ENCODE measurements around the gene FCER2.

Gene FCER2

GRCh38 chr19:7699417-7700401 lies 2.2 kb downstream of the FCER2 start:
- DNase-seq (ENCODE audit: low spot score), result no peak

DNA sequence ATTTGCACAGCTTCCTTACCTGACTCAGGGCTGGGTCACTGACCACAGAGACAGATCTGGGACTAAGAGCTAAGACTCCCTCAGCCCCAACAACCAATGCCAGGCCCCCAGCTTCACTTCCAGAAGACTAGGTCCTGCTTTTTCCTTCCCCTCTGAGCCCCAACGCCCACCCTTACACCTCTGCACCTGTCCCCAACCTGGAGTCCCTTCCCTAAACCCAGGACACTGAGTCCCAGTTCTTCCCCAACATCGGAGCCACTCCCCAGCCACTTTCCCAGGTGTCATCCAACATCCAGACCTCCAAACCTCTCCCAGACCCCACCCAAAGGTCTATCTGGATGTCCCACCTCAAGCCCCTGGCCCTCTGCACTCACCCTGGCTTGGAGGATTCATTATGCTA lies 2.9 kb downstream of the FCER2 start:
- no peak for DNase-seq (ENCODE audit: low spot score)

DNA sequence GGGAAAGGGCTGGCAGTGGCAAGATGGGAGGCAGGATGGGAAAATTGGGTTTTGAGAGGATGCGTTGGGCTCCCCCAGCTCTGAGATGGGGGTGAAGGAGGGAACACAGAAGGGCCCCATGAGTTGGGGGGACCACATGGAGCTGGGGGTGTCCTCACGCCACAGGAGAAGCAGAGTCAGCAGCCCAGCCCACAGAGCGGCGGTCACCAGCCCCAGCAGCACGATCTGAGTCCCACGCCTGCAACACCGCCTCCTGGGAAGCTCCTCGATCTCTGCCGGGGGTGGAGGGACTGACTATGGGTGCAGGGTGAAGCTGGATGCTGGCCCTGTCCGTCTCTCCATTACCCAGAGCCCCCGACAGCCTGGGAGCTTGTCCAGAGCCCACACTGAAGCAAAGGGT lies 3.3 kb downstream of the FCER2 start:
- no peak for DNase-seq (ENCODE audit: low spot score)

GRCh38 chr19:7697721-7698287 lies 4.1 kb downstream of the FCER2 start:
- no peak for DNase-seq (ENCODE audit: low spot score)

GRCh38 chr19:7694499-7694898 lies 7.4 kb downstream of the FCER2 start:
- DNase-seq (ENCODE audit: low spot score), result no peak

- no peak for DNase-seq (ENCODE audit: low spot score)
Observed at GRCh38 chr19:7692417-7693088, 9.4 kb downstream of the FCER2 start.

GRCh38 chr19:7691497-7691896 lies 10.4 kb downstream of the FCER2 start:
- no peak for DNase-seq (ENCODE audit: low spot score)

- DNase-seq (ENCODE audit: low spot score), result no peak
Observed at GRCh38 chr19:7690779-7691258, 11.1 kb downstream of the FCER2 start.

DNA sequence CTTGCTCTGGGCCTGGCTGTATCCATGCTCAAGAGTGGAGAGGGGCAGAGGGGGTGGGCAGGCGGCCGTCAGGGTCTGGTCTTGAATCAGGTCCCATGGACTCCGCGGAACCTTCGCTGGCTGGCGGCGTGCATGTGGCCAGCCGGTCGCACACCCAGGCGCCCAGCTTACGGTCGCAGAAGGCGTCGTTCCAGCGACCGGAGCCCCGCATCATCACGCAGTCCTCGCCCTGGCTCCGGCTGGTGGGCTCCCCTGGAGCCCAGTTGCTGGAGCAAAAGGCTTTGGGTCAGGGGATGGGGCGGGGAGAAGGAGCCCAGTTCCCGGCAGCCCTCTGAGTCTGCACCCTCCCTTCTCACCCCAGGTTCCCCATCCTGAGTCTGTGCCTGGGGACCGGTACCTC lies 12.8 kb downstream of the FCER2 start:
- DNase-seq (ENCODE audit: low spot score), result no peak

GRCh38 chr19:7687177-7687576 lies 14.8 kb downstream of the FCER2 start:
- DNase-seq (ENCODE audit: low spot score), result no peak

DNA sequence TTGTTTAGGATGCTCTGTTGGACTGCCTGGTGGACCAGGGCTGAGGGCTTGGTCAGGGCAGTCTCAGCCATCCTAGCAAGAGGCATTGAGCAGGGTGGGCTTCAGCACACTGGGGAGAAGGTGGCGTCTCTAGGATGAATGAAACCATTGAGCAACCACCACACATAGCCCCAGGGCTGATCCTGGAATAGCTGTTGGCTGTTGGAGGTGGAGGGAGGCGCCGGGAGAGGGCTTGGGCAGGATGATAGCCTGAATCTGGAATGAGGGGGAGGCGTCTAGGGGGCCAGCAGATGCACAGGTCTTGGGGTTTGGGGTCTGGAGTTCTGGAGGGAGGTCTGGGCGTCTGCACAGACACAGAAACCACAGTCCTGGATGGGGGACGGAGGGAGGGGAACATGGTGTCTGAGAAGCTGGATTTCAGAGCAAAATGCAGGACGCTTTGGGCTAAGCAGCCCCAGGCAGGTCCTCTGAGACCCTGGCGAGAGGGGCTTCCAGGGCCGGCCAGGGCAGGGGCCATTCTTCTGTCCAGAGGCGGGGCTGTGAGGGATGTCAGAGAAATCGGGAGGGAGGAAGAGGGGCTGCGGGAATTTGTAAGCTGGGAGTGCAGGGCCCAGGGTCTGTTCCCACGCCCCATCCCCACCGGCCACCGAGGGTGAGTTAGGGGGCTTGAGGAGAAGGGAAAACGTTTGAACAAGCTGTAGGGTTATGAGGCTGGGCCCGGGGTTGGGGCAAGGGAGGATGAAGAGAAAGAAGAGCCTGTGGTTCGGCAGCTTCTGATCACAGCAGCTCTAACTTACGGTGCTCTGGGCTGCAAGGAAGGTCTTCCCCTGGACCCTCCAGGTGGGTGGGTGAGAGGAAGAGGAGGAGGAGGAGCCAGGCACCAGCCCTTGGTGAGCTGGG lies 16.1 kb downstream of the FCER2 start:
- DNase-seq (ENCODE audit: low spot score), result no peak

DNA sequence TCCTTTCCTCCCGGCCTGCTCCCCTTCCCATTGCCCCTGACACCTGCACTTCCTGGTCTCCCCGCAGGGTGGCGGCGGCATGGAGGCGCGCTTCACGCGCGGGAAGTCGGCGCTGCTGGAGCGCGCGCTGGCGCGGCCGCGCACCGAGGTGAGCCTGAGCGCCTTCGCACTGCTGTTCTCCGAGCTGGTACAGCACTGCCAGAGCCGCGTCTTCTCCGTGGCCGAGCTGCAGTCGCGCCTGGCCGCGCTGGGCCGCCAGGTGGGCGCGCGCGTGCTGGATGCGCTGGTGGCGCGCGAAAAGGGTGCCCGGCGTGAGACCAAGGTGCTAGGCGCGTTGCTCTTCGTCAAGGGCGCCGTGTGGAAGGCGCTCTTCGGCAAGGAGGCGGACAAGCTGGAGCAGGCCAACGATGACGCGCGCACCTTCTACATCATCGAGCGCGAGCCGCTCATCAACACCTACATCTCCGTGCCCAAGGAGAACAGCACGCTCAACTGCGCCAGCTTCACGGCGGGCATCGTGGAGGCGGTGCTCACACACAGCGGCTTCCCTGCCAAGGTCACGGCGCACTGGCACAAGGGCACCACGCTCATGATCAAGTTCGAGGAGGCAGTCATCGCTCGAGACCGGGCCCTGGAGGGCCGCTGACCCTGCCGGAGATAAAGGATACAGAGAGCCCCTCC lies 19.6 kb downstream of the FCER2 start:
- DNase-seq (ENCODE audit: low spot score), result no peak

GRCh38 chr19:7681340-7682174 lies 20.4 kb downstream of the FCER2 start:
- DNase-seq (ENCODE audit: low spot score), result peak; percentile 85

DNA sequence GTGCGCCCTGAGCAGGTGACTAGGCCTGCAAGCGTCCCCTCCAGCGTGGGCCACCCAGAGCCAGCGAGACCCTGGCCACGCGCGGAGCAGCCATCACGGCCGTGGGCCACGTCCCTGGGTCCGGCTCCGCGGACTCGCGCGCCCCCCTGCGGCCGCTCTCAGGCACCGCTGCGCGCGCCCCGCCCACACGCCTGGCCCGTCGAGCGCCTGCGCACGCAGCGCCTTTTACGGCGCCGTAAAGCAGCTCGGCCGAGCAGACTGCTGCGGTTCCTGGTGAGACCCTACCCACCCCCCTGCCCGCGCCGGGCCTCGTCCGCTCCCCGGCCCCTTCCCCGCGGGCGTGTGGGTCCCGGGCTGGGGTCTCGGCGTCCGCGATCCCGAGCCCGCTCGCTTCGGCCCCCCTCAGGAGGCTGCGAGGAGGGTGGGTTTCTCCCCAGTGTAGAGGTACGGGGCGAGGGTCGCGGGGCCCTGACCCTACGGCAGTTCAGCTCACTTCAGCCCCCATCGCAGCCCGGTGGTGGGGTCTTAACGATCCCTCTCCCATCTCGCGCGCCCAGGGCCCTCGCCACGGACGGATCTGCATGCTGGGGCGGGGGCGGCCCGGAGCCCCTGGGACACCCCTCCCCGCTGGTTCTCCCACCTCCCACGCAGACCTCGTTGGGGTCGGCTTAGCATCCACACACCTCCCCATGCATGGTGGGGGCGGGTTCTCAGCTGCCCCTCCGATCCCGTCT lies 21.2 kb downstream of the FCER2 start, which contains the start of gene TRAPPC5:
TSS of gene TRAPPC5 (plus strand) at position 228 of the 734 bp plus-strand sequence. CDS start 1,421 bp downstream, outside the sequence.
- peak; percentile 98 for DNase-seq (ENCODE audit: low spot score)

- no peak for DNase-seq (ENCODE audit: low spot score)
Observed at GRCh38 chr19:7679771-7680605, 21.9 kb downstream of the FCER2 start.

DNA sequence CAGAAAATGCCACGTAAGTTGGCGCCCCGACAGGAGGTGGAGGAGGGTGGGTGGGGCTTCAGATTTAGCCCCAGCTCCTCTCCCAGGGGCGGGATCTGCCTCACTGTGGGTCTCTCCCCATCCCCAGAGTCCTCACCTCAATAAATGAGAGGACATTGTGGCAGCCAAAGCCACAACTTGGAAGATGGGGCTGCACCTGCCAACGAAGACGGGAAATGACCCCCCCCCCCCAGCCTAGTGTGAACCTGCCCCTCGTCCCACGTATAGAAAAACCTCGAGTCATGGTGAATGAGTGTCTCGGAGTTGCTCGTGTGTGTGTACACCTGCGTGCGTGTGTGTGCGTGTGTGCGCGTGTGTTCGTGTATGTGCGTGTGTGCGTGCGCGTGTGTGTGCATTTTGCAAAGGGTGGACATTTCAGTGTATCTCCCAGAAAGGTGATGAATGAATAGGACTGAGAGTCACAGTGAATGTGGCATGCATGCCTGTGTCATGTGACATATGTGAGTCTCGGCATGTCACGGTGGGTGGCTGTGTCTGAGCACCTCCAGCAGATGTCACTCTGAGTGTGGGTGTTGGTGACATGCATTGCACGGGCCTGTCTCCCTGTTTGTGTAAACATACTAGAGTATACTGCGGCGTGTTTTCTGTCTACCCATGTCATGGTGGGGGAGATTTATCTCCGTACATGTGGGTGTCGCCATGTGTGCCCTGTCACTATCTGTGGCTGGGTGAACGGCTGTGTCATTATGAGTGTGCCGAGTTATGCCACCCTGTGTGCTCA lies 22.8 kb downstream of the FCER2 start:
- DNase-seq (ENCODE audit: low spot score), result peak; percentile 76

DNA sequence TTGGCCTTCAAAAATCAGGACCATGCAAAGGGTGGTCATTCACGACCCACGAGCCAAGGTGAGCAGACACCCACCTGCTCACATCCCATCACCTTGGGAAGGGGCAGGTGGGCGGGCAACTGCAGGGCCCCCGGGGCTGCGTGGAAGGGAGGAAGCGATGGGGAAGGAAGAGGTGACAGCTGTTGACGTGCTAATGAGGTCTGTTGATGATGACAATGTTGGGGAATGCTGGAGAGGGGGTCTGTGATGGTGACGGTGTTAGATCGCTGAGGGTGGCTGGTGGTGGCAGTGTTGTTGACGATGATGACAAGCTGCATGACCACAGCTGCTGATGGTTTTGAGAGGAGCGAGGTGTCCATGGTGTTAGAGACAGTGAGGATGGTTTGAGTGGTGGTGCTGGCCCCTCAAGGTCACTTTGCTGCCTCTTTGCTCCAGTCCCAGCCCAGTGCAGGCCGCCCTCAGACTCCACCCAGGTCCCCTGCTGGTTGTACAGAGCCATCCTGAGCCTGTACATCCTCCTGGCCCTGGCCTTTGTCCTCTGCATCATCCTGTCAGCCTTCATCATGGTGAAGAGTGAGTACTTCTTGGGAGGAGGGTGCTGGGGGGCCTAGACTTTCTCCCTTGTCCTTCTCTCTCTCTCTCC lies 24.1 kb downstream of the FCER2 start:
- no peak for DNase-seq (ENCODE audit: low spot score)

Data from D341Med (cell line).